HFFc6 (cell line): ENCODE results near the gene MAPKAPK3. TPM values are rescaled to one million over a fixed set of nuclear protein-coding genes. Genes with fewer than 3 reads are reported as not detected.

Source experiments
- DNase-seq: peaks from one replicate; pipeline ENCODE4 v3.0.0-alpha.2; 2018
- H3K27ac Mint-ChIP-seq: 2 replicates; pipeline ENCODE4 v1.8.0; 2020; ENCODE audit warnings: mild to moderate bottlenecking, mixed read lengths
- H3K27me3 Mint-ChIP-seq: 2 replicates; pipeline ENCODE4 v1.8.0; 2021; ENCODE audit warnings: mild to moderate bottlenecking, moderate library complexity, mixed read lengths; ENCODE audit not compliant: insufficient read depth
- H3K36me3 Mint-ChIP-seq: 2 replicates; pipeline ENCODE4 v1.8.0; 2021; ENCODE audit warnings: low read depth, mixed read lengths
- H3K4me1 Mint-ChIP-seq: 2 replicates; pipeline ENCODE4 v1.8.0; 2020; ENCODE audit warnings: low read depth, mixed read lengths
- H3K4me3 Mint-ChIP-seq: 2 replicates; pipeline ENCODE4 v1.8.0; 2020; ENCODE audit warnings: mild to moderate bottlenecking, moderate library complexity, mixed read lengths
- H3K9me3 Mint-ChIP-seq: 2 replicates; pipeline ENCODE4 v1.8.0; 2020; ENCODE audit warnings: mild to moderate bottlenecking, mixed read lengths
- CTCF ChIP-seq: fragments of 200-600 bp; sonication (generic); IDR thresholded peaks from 2 replicates; pipeline ENCODE4 v1.5.0; 2021; ENCODE audit warnings: antibody characterized with exemption, mild to moderate bottlenecking
- total RNA-seq, 6 experiments: library from RNA; stranded (reverse); fragmentation: NEBNext Ultra II Directional; extraction: Animal tissue kit (Norgen Biotek cat#: 25700); gene quantifications; 2 replicates in 1 of 6; 3 replicates in 5 of 6; pipeline ENCODE4 v1.2.3, GENCODE V29; 2021

Gene MAPKAPK3
- total RNA-seq, 6 experiments from 2014 or later: 60.5 to 65.5 (median 62.8) TPM

GRCh38 chr3:50571486-50571885 is 45.5 kb upstream of the MAPKAPK3 start:
- Mint-ChIP-seq H3K4me3 (no peak overlapping the region), H3K9me3 (no peaks in the 10 kb centered on the region), H3K27me3 (peaks cover 3% of the 10 kb centered on the region), H3K27ac (no peak overlapping the region), H3K4me1 (peaks cover 27% of the 10 kb centered on the region), H3K36me3 (no peaks in the 10 kb centered on the region)
- no peak for DNase-seq
- no peak for TF ChIP-seq CTCF

- H3K27ac Mint-ChIP-seq: no peak overlapping the region
- no peak overlapping the region for H3K4me3 Mint-ChIP-seq
- H3K27me3 Mint-ChIP-seq: peaks cover 3% of the 10 kb centered on the region
- peak; percentile 91 for TF ChIP-seq CTCF
- no peaks in the 10 kb centered on the region for H3K36me3 Mint-ChIP-seq
- DNase-seq: peak; percentile 51
- no peaks in the 10 kb centered on the region for H3K9me3 Mint-ChIP-seq
- H3K4me1 Mint-ChIP-seq: peaks cover 21% of the 10 kb centered on the region
Observed at GRCh38 chr3:50572158-50572557, 44.8 kb upstream of the MAPKAPK3 start.

- no peak overlapping the region for H3K27ac Mint-ChIP-seq
- H3K36me3 Mint-ChIP-seq: no peaks in the 10 kb centered on the region
- peaks cover 2% of the 10 kb centered on the region; the same call in 1 of the 2 replicates for H3K27me3 Mint-ChIP-seq
- peaks cover 16% of the 10 kb centered on the region for H3K4me1 Mint-ChIP-seq
- no peak for DNase-seq
- TF ChIP-seq CTCF: no peak
- no peak overlapping the region for H3K4me3 Mint-ChIP-seq
- no peaks in the 10 kb centered on the region for H3K9me3 Mint-ChIP-seq
Observed at GRCh38 chr3:50572801-50573371, 44.1 kb upstream of the MAPKAPK3 start.

GRCh38 chr3:50573566-50574443 is 43.1 kb upstream of the MAPKAPK3 start:
- Mint-ChIP-seq H3K36me3 (no peaks in the 10 kb centered on the region), H3K9me3 (no peaks in the 10 kb centered on the region), H3K27ac (no peak overlapping the region), H3K27me3 (peaks cover 2% of the 10 kb centered on the region; the same call in 1 of the 2 replicates), H3K4me1 (peaks cover 12% of the 10 kb centered on the region), H3K4me3 (no peak overlapping the region)
- no peak for DNase-seq
- no peak for TF ChIP-seq CTCF

GRCh38 chr3:50574444-50574831 is 42.5 kb upstream of the MAPKAPK3 start:
- H3K27me3 Mint-ChIP-seq: peaks cover under 1% of the 10 kb centered on the region; the same call in 1 of the 2 replicates
- TF ChIP-seq CTCF: no peak
- H3K4me3 Mint-ChIP-seq: no peak overlapping the region
- no peaks in the 10 kb centered on the region for H3K9me3 Mint-ChIP-seq
- no peak for DNase-seq
- no peak overlapping the region for H3K27ac Mint-ChIP-seq
- H3K4me1 Mint-ChIP-seq: peaks cover 12% of the 10 kb centered on the region
- H3K36me3 Mint-ChIP-seq: no peaks in the 10 kb centered on the region
